Endothelial cell of umbilical vein (primary cell): ENCODE results near the gene TBC1D24.

ENCODE experiments used
- CTCF ChIP-seq, 2 donors: IDR thresholded peaks; 1 replicate in 1 of 2; 2 replicates in 1 of 2; pipeline ENCODE4 v1.5.1; 2011; ENCODE audit warnings: low read length in 2 of 2, mild to moderate bottlenecking in 2 of 2, moderate library complexity in 2 of 2, control low read depth in 1 of 2, inconsistent platforms in 1 of 2, low read depth in 1 of 2; ENCODE audit not compliant: insufficient read depth in 1 of 2; ENCODE audit errors: extremely low read depth in 1 of 2
- EZH2 ChIP-seq: IDR thresholded peaks from 2 replicates; pipeline ENCODE4 v1.6.1; 2012; ENCODE audit warnings: borderline replicate concordance, low read depth, mild to moderate bottlenecking, moderate library complexity, low read length, inconsistent platforms; ENCODE audit not compliant: severe bottlenecking
- FOS ChIP-seq: IDR thresholded peaks from 2 replicates; pipeline ENCODE4 v1.6.1; 2011; ENCODE audit warnings: mild to moderate bottlenecking, low read length, moderate library complexity, borderline replicate concordance; ENCODE audit not compliant: insufficient read depth
- POLR2A ChIP-seq: IDR thresholded peaks from 2 replicates; pipeline ENCODE4 v1.6.1; 2012; ENCODE audit warnings: low read depth, mild to moderate bottlenecking, control low read depth, low read length
- POLR2AphosphoS5 ChIP-seq: IDR thresholded peaks from 2 replicates; pipeline ENCODE4 v1.6.1; 2012; ENCODE audit warnings: low read depth, mild to moderate bottlenecking, control low read depth, low read length, moderate library complexity; ENCODE audit not compliant: insufficient read depth

GRCh38 chr16:2507665-2508064 lies 32.7 kb downstream of the TBC1D24 start:
- TF ChIP-seq CTCF (IDR thresholded peaks at IDR 0.05; ENCODE audit: extremely low read depth in 1 of 2, insufficient read depth in 1 of 2, low read depth in 1 of 2, low read length in 2 of 2) (no peak), EZH2 (no peak), POLR2AphosphoS5 (no peak), POLR2A (no peak), FOS (no peak)
